ENCODE results near the gene ZDHHC11B. TPM values are rescaled to one million over a fixed set of nuclear protein-coding genes. Genes with fewer than 3 reads are reported as not detected.
"Not testable (repeated sequence)": the region's sequence is repeated elsewhere in the genome, so short reads cannot be mapped to it uniquely, and the experiment has no call there.

ZDHHC11B gene
- total and polyA plus RNA-seq, 9 donors = 1.7 to 8.0 (median 2.4) TPM

DNA sequence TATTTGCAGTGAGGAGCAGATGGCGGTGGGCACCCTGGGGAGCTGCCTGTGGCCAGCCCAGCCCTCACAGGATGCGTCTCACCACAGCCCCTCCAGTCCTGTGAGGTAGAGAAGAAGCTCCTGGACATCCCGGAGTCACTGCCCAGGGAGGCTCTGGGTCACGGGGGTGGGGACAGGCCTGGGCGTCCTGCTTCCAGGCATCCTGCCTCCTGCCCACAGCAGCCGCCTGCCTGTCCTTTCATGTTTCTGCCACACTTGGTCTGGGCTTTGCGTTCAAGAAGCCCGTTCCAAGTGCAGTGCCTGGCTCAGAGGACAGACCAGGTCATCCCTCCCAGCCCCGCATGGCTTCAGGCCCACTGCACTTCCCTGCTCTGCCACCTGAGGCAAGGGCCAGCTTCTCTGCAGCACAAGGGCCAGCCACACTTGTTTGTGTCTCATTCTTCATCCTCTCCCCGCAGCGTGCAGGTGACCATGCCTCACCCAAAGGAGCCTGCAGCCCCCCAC lies 38.2 kb downstream of the ZDHHC11B start:
- DNase-seq = peak in 1 of 5 donors; percentile 2
- WGBS, 3 donors = 69 to 81% (median 80%) methylated on average over 8 to 11 of the region's 11 CpGs
- intact Hi-C loops (cut with DNase I) = loop anchor here in 2 of 4 donors (2.0 kb wide), 1 partner anchor 94 kb away; no protein-coding TSS in a partner anchor

GRCh38 chr5:745272-746142 lies 39.0 kb downstream of the ZDHHC11B start:
- intact Hi-C loops (cut with DNase I) = loop anchor here in 2 of 4 donors (2.0 kb wide), 1 partner anchor 95 kb away; no protein-coding TSS in a partner anchor
- not testable (repeated sequence) for H3K27ac ChIP-seq; H3K27me3 ChIP-seq; H3K4me3 ChIP-seq; DNase-seq; H3K9me3 ChIP-seq; H3K36me3 ChIP-seq; H3K4me1 ChIP-seq (ENCODE audit: insufficient read depth)
- 87 to 90% (median 88%) methylated on average over 20 to 23 of the region's 23 CpGs for WGBS, 3 donors

More for the DNA sequence above, 38.2 kb downstream of the ZDHHC11B start:
- no peak overlapping the region for H3K27ac ChIP-seq
- H3K9me3 ChIP-seq = no peaks in the 10 kb centered on the region
- H3K4me1 ChIP-seq (ENCODE audit: insufficient read depth) = no peaks in the 10 kb centered on the region
- no peak for TF ChIP-seq EP300 (IDR thresholded peaks at IDR 0.05)
- TF ChIP-seq POLR2A (IDR thresholded peaks at IDR 0.05) = no peak
- TF ChIP-seq, protein P1, sequence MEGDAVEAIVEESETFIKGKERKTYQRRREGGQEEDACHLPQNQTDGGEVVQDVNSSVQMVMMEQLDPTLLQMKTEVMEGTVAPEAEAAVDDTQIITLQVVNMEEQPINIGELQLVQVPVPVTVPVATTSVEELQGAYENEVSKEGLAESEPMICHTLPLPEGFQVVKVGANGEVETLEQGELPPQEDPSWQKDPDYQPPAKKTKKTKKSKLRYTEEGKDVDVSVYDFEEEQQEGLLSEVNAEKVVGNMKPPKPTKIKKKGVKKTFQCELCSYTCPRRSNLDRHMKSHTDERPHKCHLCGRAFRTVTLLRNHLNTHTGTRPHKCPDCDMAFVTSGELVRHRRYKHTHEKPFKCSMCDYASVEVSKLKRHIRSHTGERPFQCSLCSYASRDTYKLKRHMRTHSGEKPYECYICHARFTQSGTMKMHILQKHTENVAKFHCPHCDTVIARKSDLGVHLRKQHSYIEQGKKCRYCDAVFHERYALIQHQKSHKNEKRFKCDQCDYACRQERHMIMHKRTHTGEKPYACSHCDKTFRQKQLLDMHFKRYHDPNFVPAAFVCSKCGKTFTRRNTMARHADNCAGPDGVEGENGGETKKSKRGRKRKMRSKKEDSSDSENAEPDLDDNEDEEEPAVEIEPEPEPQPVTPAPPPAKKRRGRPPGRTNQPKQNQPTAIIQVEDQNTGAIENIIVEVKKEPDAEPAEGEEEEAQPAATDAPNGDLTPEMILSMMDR (IDR thresholded peaks at IDR 0.05) = no peak
- H3K4me3 ChIP-seq = no peak overlapping the region
- H3K27me3 ChIP-seq = no peaks in the 10 kb centered on the region
- H3K36me3 ChIP-seq = no peaks in the 10 kb centered on the region

DNA sequence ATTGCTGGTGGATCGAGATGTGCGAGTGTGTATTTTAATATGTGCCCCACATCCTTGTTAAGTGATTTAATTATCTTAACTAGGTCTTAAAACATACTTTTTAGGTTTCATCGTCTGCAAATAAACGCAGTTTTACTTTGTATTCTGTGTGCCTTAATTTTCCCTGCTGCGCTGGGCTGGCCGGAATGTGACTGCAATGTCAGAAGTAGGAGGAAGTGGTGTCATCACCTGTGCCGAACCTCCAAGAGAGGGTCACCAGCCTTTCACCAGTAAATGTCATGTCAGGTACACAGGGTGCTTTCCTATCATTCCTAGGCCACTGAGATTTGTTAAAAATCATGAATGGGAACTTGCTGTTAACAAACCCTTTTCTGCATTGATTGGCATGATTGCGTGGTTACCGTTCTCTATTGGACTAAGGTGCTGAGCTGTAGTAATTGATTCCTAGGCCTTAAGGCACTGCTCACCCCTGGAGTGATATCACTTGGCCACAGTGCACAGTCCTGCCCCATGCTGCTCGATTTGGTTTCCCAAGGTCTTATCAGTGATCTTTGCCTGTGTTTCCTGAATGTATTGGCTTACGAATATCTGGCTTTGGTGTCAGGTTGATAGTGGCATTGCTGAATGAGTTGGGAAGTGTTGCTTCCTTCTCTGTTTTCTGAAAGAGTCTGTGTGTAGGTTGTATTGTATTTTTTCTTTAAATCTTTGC lies 40.7 kb downstream of the ZDHHC11B start:
- H3K4me1 ChIP-seq (ENCODE audit: insufficient read depth); H3K27ac ChIP-seq; H3K27me3 ChIP-seq; DNase-seq; intact Hi-C loops (cut with DNase I); H3K9me3 ChIP-seq; H3K36me3 ChIP-seq; H3K4me3 ChIP-seq: not testable (repeated sequence)
- 83 to 88% (median 87%) methylated on average over 11 of the region's 11 CpGs for WGBS, 3 donors

GRCh38 chr5:742276-742675 lies 42.3 kb downstream of the ZDHHC11B start:
- 81 to 85% (median 82%) methylated on average over 6 of the region's 6 CpGs for WGBS, 3 donors

DNA sequence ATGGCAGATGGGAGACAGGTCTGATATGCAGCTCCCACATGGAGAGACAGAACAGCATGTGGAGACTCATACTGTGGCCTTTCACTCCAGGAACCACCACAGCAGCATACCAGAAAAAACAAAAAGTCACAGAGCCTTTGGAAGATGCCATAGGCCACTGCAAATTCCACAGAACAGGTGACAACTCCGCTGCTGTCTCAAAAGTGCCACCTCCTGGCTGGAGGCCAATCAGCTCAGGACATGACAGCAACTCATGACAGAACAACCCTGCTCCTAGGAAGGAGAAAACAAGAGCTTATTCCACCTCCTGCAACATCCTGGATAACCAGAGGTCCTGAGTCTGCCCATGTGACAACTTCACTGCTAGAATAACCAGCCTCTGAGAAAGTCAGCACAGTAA lies 50.4 kb downstream of the ZDHHC11B start:
- 34 to 67% methylated on average over 1 of the region's 1 CpG; no CpG with 5 or more reads in 1 of the 3 donors for WGBS, 3 donors
- H3K36me3 ChIP-seq; H3K27me3 ChIP-seq; DNase-seq; H3K4me1 ChIP-seq (ENCODE audit: insufficient read depth); H3K4me3 ChIP-seq; H3K27ac ChIP-seq; H3K9me3 ChIP-seq; intact Hi-C loops (cut with DNase I): not testable (repeated sequence)

More at GRCh38 chr5:742276-742675, 42.3 kb downstream of the ZDHHC11B start:
- H3K4me1 ChIP-seq (ENCODE audit: insufficient read depth); H3K27ac ChIP-seq; H3K27me3 ChIP-seq; DNase-seq; H3K36me3 ChIP-seq; H3K9me3 ChIP-seq; H3K4me3 ChIP-seq; intact Hi-C loops (cut with DNase I): not testable (repeated sequence)

- H3K27me3 ChIP-seq; H3K4me3 ChIP-seq; H3K9me3 ChIP-seq; H3K4me1 ChIP-seq (ENCODE audit: insufficient read depth); H3K36me3 ChIP-seq; H3K27ac ChIP-seq; DNase-seq: not testable (repeated sequence)
- WGBS, 3 donors = 86 to 95% (median 92%) methylated on average over 9 to 10 of the region's 10 CpGs
- intact Hi-C loops (cut with DNase I) = loop anchor here in 1 of 4 donors (2.0 kb wide), 1 partner anchor 28 kb away; no protein-coding TSS in a partner anchor
Observed at GRCh38 chr5:732754-733454, 51.6 kb downstream of the ZDHHC11B start.

GRCh38 chr5:729225-729624 lies 55.3 kb downstream of the ZDHHC11B start:
- intact Hi-C loops (cut with DNase I); H3K27ac ChIP-seq; H3K9me3 ChIP-seq; H3K27me3 ChIP-seq; H3K36me3 ChIP-seq; H3K4me3 ChIP-seq; DNase-seq; H3K4me1 ChIP-seq (ENCODE audit: insufficient read depth): not testable (repeated sequence)
- WGBS, 3 donors = 64 to 82% (median 70%) methylated on average over 5 of the region's 7 CpGs

- H3K4me1 ChIP-seq (ENCODE audit: insufficient read depth); DNase-seq; H3K4me3 ChIP-seq; H3K27me3 ChIP-seq; H3K9me3 ChIP-seq; H3K27ac ChIP-seq; intact Hi-C loops (cut with DNase I); H3K36me3 ChIP-seq: not testable (repeated sequence)
- 19 to 35% (median 31%) methylated on average over 4 to 9 of the region's 9 CpGs for WGBS, 3 donors
Observed at GRCh38 chr5:727087-727486, 57.4 kb downstream of the ZDHHC11B start.

DNA sequence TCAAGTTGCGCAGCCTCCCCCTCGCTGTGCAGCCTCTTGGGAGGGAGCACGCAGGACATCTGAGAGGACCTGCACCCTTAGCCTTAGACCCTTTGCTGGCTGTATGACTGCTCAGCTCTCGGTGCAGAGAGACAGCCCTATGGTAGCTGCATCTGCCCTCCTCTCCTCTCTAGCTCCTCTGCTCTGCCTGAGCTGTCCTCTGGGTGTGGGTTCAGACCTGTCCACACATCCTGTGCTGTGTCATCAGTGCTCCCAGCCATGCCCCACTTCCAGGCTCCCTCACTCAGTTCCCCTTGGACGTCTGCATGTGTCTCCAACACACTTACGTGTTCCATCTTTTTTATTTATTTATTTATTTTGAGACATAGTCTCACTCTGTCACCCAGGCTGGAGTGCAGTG lies 60.7 kb downstream of the ZDHHC11B start:
- H3K27ac ChIP-seq; H3K27me3 ChIP-seq; DNase-seq; H3K36me3 ChIP-seq; H3K4me3 ChIP-seq; H3K4me1 ChIP-seq (ENCODE audit: insufficient read depth); intact Hi-C loops (cut with DNase I); H3K9me3 ChIP-seq: not testable (repeated sequence)
- WGBS, 3 donors = 75 to 84% (median 76%) methylated on average over 2 of the region's 6 CpGs

DNA sequence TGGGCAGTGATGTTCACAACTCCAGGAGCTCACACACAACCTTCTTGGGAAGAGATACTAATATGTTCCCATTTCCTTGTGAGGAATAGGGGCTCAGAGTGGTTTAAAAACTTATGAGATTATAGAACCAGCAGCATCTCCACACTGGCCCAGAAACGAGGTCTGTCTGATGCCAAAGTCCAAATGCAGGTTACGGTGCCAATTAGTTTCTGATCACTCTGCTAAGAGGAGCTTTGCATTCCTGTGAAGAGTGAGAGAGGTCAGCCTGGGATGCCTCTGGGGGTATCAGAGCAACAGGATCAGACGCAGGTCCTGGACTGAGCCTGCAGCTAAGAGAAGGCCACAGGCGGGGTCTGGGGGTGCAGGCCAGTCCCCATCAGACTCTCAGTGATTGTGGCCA lies 61.2 kb downstream of the ZDHHC11B start:
- intact Hi-C loops (cut with DNase I) = not testable (repeated sequence)

More for the DNA sequence above, 61.2 kb downstream of the ZDHHC11B start:
- not testable (repeated sequence) for H3K36me3 ChIP-seq; H3K27ac ChIP-seq; DNase-seq; H3K27me3 ChIP-seq; H3K9me3 ChIP-seq; H3K4me1 ChIP-seq (ENCODE audit: insufficient read depth); H3K4me3 ChIP-seq
- 33 to 61% methylated on average over 1 to 3 of the region's 4 CpGs; no CpG with 5 or more reads in 1 of the 3 donors for WGBS, 3 donors

Measured in ovary (tissue), 9 donors.